Ishikawa (cell line): ENCODE data around the gene ZNF185.
A peak's percentile ranks its signal among the peaks of the same experiment; 100 is the strongest.

Source experiments
- CEBPB ChIP-seq: IDR thresholded peaks from 2 replicates; pipeline ENCODE4 v1.6.1; 2012
- CREB1 ChIP-seq: IDR thresholded peaks from 2 replicates; pipeline ENCODE4 v1.6.1; 2012; ENCODE audit warnings: low read depth
- EGR1 ChIP-seq: IDR thresholded peaks from 2 replicates; pipeline ENCODE4 v1.6.1; 2012
- EP300 ChIP-seq: IDR thresholded peaks from 2 replicates; pipeline ENCODE4 v1.6.1; 2012; ENCODE audit warnings: borderline replicate concordance
- FOXM1 ChIP-seq: IDR thresholded peaks from 2 replicates; pipeline ENCODE4 v1.6.1; 2012; ENCODE audit warnings: low read depth, borderline replicate concordance
- MAX ChIP-seq: IDR thresholded peaks from 2 replicates; pipeline ENCODE4 v1.6.1; 2012
- NFIC ChIP-seq: IDR thresholded peaks from 2 replicates; pipeline ENCODE4 v1.6.1; 2012
- RAD21 ChIP-seq: IDR thresholded peaks from 2 replicates; pipeline ENCODE4 v1.6.1; 2012; ENCODE audit warnings: low read depth
- REST ChIP-seq: IDR thresholded peaks from 2 replicates; pipeline ENCODE4 v1.6.1; 2012; ENCODE audit warnings: low read depth, mild to moderate bottlenecking
- TAF1 ChIP-seq: IDR thresholded peaks from 2 replicates; pipeline ENCODE4 v1.6.1; 2012; ENCODE audit warnings: low read depth, mild to moderate bottlenecking
- TCF12 ChIP-seq: IDR thresholded peaks from 2 replicates; pipeline ENCODE4 v1.6.1; 2012; ENCODE audit warnings: low read depth
- TEAD4 ChIP-seq: IDR thresholded peaks from 2 replicates; pipeline ENCODE4 v1.6.1; 2012
- USF1 ChIP-seq: IDR thresholded peaks from 2 replicates; pipeline ENCODE4 v1.6.1; 2012
- YY1 ChIP-seq: IDR thresholded peaks from 2 replicates; pipeline ENCODE4 v1.6.1; 2012; ENCODE audit warnings: low read depth
- ZBTB7A ChIP-seq: IDR thresholded peaks from 2 replicates; pipeline ENCODE4 v1.6.1; 2012; ENCODE audit warnings: low read depth

ZNF185 gene

GRCh38 chrX:152895724-152896420 is 2.0 kb upstream of the ZNF185 start:
- TF ChIP-seq USF1 = no peak
- TF ChIP-seq TAF1 = no peak
- no peak for TF ChIP-seq ZBTB7A
- TF ChIP-seq TEAD4 = peak; percentile 42; the same call in 1 of the 2 replicates
- no peak for TF ChIP-seq CREB1
- peak; percentile 55; the same call in 1 of the 2 replicates for TF ChIP-seq MAX
- TF ChIP-seq REST = no peak
- peak; percentile 71 for TF ChIP-seq TCF12
- TF ChIP-seq FOXM1 = no peak
- TF ChIP-seq NFIC = peak; percentile 52; the same call in 1 of the 2 replicates
- peak; percentile 19; the same call in 1 of the 2 replicates for TF ChIP-seq EP300

- TF ChIP-seq NFIC (no peak), TEAD4 (peak; percentile 57)
These were observed 1.4 kb upstream of the ZNF185 start for GRCh38 chrX:152896450-152896849.

- TF ChIP-seq EP300 (no peak), RAD21 (no peak), MAX (no peak), TEAD4 (no peak), FOXM1 (no peak), CREB1 (no peak), ZBTB7A (no peak), TAF1 (no peak), CEBPB (no peak), YY1 (no peak)
These were observed 575 bp downstream of the ZNF185 start for GRCh38 chrX:152898442-152898841.

GRCh38 chrX:152899111-152899873 is 1.4 kb downstream of the ZNF185 start:
- TF ChIP-seq YY1 (no peak), NFIC (no peak), RAD21 (no peak), USF1 (no peak)

- no peak for TF ChIP-seq ZBTB7A
- TF ChIP-seq EGR1 = no peak
- no peak for TF ChIP-seq CREB1
- no peak for TF ChIP-seq USF1
- TF ChIP-seq TCF12 = no peak
- no peak for TF ChIP-seq EP300
- TF ChIP-seq REST = no peak
These were observed 2.2 kb downstream of the ZNF185 start for GRCh38 chrX:152899874-152900719.
